GM19324 (cell line): ENCODE results near the gene TSC22D3.
A peak's percentile ranks its signal among the peaks of the same experiment; 100 is the strongest.

Experiments used
- ATAC-seq: cut with Tn5 transposase; IDR thresholded peaks from one replicate; pipeline ENCODE4 v1.9.1; 2021; ENCODE audit warnings: mild to moderate bottlenecking, moderate library complexity; ENCODE audit not compliant: unreplicated experiment, low FRiP score

Gene TSC22D3

DNA sequence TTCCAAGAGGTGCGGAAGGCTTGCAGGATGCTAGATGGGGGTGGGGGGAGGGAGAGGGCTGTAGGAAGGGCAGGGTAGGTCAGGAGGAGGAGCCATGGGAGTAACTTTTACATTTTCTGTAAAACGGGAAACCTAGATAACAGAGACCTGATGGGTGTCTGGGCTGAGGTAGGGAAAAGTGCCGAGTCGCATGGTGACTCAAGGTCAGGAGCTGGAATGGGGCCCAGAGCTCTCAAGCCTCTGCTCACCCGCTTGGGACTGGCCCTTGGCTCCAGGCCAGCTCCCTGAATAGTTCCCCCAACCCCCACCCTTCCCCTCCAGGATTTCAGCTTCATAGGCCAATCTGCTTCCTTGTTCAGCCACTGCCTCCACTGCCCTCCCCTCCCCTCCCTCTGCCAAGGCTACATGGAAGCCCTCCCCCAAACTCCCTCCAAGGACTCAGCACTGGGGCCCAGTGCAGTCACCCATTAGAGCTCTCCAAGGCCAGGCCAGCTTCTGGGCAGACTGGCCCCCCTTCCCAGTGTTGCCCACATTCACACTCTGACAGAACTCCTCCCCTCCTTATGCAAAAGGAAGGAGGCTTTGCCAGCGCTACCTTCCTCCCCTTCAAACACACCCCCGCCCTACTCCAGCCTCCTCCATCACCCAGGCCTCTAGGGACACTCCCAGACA is 43.6 kb downstream of the TSC22D3 start:
- no peak for ATAC-seq

DNA sequence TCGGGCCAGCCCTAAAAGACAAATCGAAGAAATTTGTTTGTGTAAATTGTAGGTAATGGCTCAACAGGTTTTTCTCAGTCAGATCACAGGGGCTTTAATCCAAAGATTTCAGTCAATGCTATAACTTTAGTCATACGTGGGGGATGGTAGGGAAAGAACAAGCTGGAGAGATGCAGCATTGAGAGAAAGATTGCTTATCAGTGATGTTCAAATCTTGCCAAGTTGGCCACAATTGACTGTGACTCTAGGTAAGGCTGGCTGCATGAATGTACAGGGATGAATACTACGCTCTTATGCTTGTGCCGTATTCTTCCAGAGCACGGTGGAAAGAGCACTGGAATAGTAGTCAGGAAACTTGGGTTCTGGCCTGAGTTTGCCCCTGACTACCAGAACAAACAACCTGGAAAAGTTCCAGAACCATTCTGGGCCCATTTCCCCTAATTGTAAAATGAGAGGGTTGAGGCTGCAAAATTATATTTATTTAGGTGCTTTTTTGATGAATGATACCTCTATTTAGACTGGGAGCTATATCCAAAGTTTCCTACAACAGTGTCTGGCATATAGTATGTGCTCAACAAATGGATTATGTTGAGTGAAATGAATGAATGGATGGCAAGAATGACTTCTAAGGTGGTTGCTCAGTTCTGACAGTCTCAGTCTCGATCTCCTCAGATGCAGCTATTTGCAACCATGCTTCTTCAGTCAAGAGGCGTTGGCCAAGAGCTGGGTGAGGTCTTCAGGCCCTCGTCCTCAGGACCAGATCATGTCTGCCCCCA is 44.4 kb downstream of the TSC22D3 start:
- no peak for ATAC-seq

DNA sequence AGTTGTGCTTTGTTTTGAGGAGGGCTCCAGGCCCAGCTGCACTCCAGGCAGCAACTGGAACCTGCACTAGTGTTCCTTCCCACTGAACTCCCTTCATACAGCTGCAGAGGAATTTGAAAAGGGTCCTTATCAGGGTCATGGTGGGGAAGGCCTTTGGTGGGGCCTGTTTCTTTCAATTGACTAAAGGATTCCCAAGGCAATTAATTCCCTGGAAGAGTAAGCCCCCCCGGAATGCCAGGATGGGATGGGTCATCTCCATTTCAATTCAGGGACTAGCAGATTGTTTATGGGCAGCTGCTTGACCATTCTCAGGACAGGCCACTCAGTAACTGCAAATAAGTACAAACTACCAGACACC is 45.3 kb downstream of the TSC22D3 start:
- no peak for ATAC-seq

DNA sequence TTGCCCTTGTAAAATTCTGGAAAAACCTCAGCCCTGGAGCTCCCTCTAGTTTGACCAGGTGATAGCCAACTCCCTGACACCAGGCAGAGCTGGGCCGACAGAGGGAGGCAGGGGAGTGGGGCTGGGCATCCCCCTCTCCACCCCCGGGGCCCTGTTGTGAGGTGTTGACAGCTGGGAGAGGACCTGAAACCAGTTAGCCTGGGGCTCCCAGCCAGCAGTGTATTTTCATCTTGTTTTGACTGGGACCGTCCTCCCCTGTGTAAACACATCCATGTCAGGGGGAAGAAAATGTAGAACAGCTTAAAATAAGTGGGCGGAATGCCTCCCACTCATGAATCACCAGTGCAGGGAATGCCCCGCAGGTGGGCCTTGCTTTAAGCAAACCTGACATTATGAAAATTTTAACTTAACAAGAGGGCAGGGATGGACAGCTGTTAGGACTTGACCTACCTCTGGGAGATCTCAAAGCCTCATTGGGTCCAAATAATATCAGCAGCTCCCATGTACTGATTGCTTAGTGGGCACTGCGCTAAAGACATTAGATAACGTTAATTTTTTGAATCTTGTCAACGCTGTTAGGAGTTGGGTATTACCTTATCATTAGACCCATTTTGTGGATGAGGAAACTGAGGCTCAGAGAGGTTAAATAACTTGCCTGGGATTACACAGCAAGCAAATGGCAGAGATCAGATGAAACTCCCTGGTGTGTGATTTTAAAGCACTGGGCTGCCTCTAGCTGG is 45.9 kb downstream of the TSC22D3 start:
- ATAC-seq = peak; percentile 52

DNA sequence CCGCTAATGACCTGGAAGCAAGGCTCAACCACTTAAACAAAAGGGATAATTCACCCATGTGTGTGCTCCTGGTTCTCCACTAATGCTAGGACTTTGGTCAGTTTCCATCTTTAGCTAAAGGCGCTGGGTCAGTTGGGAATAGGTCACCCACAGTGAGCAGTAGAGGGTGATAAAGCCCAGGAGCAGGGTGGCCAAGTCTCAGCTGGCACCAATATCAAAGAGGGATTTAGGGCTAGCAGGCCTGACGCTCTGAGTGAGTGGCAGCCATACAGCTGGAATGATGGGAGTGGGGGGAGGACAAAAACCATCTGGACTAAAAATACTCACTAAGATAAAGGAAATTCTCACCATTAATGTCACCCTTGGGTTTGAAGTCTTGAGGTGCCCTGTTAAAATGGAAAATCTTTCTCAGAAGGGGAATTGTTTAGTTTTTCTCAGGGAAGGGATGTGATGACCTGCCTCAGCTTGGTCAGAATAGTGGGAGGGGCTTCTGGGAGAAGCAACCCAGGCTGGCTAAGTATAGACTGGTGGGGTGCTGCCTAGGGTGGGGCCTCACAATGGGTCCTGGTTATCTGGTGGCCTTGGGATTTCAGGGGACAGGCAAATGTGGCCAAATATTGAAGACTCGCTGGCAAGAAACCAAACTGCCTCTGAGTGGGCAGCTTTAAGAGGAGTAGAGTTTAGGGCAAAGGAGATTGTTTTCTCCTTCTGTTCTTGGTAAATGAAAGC is 47.1 kb downstream of the TSC22D3 start:
- ATAC-seq = no peak

DNA sequence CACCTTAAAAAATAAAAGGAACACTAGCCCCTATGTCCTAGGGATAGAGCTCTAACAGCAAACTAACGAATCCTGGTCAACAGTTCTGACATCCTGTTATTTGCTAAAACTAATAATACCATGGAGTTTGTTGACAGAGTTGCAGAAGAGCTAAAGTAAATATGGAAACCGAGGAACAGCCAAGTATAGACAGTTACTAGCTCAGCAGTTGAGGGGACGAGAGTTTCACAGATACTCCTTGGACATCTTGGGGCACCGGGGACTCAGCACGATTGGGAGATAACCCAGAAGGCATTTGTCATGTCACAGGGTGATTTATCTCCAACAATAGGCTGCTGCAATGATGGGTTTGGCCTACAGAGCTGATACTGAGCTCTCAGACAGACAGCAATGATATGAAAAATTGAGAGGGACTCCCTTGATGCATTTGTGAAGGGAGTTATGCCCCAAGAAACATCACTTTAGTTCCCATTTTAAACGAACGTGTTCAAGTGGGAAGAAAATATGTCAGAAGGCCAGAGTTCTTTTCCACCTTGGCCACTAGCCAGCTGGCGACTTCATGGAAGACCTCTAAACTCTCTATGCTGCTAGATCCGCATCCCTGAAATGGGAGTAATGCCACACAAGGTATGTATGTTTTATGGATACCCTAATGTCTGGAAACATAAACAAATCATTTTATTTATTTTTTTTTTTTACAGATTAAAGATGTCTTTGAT is 48.6 kb downstream of the TSC22D3 start:
- no peak for ATAC-seq

DNA sequence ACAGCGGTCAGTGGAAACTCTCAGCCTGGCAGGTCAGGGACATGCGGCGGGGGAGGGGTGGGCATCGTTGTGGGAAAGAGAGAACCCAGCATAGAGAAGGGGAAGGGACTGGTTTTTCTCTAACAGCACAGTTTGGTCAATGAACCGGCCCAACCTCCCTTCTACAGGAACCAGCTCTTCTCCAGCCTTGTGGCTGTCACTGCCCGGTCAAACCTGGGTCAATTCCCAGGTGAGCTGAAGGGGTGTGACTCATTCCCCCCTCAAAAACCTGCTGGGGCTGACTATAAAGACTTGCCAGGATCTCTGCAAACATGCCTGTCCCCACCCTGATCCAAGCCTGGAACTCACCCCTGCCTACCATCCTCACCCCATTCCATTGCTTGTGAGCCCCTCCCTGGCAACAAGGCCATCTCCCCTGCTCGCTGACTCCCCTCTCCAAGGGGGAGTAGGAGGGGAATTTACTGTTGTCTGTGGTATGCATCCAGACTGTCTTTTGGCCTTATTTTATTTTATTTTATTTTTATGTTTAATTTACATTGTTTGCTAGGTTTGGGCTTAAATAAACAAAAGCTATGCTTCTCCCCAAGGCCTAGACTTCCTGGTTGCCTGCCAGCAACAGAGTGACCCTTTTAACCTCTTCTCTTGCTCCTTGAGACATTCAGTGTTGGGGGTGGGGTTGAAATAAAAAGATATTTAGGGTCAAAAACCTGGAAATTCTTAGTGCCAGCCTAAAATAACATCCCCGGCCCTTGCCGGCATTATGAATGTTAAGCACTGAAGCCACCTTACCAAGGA is 49.6 kb downstream of the TSC22D3 start:
- no peak for ATAC-seq

DNA sequence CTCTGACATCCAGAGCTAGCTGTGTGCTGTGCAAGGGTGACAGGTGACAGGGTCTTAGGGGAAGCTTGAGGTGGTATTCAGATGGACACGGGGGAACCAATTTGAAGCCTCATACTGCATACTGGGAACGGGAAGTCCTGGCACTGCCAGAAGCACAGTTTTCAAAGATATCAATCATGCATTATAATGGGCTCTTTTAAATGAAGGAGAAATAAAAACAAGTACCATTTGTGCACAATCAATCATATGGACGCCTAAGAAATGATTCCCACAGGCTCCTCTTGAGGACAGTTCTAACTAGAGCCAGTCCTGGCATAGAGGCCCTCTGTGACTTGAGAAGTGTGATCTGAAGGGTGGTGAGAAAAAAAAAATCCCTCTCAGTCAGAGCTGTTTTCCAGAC is 50.9 kb downstream of the TSC22D3 start:
- no peak for ATAC-seq

DNA sequence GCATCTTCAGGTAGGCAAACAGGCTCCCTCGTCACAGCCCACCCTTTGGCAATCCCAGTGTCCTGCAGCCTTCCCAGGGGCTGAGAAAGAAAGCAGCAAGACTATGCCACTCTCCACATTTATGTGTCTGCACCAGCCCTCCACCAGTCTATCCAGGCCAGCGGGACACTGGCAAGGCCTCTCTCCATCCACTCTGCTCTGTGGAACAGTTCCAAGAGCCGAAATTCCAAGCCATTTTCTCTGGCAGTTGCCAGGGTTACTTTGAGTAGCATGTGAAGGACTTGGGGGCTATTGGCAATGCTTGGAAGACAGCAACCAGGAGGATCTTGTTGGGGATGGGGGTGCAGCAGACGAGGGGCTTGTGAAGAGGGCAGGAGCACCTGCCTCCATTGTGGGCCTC is 52.1 kb downstream of the TSC22D3 start:
- ATAC-seq = no peak

DNA sequence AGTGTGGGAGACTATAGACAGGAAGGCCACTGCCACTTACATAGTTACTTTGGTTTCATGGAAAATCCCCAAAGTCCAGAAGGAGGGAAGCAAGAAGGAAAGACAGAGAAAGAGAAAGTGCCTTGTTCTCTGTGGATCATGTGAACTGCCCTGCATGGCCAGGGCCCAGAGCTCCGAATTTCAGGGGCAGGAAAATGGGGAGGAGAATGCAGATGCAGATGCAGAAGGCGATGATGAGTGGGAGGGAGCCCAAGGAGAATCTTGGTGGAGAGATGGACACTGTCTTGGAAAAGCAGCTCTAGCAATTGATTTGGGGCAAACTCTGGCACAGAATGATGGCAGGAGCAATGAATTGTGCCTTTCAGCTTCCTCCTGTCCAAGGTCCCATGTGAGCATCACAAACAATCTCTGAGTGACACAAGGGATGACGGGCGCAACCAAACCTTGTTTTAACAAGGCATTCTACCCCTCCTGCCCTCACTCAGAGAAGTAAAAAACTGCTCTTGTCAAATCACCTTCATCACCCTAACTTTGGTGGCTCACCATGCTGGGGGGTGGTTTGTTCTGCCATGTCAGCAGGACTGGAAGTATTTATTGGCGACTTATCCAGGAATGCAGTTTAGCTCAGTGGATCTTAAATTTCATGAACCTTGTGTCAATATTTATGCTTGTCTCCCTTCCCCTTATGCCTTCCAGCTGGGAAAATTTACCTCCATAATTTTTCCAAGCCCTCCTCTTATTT is 53.5 kb downstream of the TSC22D3 start:
- no peak for ATAC-seq

DNA sequence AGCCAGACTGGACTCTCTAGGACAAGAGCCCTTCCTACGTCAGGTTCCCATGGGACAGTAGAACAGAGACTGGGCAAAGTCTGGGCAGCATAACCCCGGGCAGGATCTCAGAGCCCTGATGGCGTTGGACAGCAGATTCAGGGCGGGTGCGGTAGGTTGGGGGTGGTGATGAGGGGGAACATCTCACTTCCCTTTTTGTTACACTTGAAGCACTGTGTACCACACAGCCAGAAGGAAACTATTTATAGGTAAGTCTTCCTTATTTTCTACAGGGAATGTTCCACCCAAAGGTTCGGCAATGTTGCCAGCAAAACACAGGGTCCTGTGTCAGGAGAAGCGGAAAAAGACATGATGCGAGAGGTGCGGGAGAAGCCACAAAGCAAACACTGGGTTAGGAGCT is 54.3 kb downstream of the TSC22D3 start:
- peak; percentile 45 for ATAC-seq

DNA sequence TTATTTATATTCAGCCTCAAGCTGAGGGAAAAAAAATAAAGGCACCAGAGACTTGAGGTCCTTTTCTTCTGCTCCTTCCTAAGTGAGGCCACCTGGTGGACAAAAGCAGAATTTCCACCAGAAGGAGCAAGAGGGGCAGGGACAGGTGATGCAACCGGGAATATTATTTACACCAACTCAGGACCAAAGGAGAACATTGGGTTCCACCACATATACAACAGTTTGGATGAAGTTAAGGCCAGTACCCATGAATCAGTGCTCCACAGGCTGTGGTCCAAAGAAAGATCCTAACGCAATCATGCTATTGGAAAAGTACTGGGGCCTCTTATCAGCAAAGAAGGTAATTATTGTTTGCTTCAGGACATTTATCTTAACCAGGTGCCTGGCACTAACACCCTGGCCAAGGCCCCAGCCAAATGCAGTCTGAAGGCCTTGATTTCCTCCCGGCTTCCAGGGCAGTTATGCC is 57.4 kb downstream of the TSC22D3 start:
- ATAC-seq = no peak

DNA sequence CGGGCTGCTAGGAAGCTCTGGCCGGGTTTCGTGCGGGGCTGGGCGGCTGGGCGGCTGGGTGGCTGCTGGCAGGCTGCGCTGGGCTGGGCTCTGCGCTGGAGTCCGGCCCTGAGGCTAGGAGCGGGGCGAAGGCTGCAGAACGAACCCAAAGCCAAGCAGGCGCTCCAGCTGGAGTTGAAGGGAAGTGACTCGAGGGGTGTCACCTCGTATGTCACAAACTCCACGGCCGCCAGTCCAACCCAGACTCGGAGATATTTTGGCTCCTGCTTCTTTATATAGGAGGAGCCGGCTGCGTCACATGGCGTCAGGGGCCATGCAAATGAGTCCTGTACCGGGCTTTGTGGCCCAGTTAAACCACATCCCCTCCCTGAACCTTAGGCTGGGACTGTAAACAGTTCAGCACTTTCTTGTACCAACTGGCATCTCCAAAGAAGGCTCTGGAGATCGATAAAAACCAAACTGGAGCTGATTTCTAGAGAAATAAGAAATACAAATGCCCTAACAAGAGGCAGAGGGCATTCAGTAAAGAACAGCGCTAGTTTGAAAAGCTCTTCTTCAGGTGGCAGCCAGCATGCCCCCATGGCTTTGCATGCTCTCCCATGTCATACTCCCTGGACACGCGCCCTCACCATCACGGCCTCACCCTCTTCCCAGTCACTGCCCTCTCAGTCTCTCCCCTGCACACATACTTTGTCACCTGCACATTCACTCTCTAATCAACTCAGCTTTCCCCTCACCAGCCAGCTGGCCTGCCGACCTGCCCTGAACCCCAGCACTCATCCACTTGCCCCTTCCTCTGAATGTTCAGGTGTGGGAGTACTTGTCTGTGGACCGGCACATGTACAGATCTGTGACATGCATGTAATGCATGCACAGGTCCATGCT is 58.5 kb downstream of the TSC22D3 start:
- peak; percentile 69 for ATAC-seq

DNA sequence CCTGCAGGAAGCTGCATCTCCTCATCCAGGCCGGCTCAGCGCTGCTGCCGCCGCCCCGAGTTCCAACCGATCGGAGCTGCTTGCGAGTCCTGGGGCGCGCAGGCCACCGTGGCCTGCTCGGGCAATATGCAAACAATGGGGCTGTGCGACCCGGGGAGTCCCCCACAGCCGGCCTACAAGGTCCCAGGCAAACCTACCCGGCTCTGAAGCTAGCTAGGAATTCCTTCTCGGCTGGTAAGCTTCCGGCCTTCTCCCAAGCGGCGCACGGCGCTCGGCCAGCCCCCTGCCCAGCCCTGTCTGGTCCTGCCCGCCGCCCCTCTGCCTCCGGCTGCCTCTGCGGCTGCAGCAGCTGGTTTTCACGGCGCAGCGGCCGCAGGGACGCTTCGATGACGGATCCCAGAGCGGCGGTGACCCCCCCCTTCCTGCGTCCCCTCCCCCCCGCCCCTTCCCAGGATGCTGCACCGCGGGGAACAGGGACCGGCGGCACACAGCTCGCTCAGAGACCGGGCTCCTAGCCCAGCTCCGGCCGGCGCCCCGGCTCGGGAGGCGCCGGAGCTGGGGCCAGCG is 59.4 kb downstream of the TSC22D3 start:
- peak; percentile 42 for ATAC-seq

DNA sequence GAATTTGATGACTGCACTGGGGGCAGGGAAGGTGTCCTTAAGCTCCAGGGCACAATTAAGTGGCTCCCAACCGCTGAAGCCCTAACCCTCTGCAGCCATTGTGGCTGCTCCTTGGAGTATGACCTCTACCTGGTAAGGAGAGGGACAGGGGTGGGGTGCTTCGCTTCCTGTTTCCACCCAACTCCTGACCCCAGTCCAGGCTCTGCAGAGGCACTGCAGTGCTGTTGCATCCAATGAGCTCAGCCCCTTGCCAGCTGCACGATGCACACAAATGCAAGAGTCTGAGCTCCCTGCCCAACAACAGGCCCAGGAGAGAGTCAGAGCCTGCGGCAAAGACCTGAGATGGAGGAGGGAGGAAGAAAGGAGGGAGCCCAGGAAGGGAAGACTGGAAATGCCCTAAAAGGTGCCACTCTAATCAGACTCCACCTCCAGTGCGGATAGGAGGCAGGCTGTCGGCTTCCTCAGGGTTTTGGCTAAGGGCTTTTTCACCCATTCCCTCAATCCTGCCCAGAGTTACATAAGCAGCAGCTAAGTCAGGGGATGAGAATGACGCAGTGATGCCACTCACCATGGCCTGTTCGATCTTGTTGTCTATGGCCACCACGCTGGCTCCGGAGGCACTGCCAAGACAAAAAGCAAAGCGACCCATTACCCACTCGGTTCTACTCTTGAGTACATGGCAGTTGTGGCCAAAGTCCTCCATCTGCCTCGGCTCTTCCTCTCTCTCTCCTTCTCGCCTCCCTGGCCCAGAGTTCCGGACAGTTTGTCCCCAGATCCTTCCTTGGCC is 60.1 kb downstream of the TSC22D3 start:
- ATAC-seq = no peak

DNA sequence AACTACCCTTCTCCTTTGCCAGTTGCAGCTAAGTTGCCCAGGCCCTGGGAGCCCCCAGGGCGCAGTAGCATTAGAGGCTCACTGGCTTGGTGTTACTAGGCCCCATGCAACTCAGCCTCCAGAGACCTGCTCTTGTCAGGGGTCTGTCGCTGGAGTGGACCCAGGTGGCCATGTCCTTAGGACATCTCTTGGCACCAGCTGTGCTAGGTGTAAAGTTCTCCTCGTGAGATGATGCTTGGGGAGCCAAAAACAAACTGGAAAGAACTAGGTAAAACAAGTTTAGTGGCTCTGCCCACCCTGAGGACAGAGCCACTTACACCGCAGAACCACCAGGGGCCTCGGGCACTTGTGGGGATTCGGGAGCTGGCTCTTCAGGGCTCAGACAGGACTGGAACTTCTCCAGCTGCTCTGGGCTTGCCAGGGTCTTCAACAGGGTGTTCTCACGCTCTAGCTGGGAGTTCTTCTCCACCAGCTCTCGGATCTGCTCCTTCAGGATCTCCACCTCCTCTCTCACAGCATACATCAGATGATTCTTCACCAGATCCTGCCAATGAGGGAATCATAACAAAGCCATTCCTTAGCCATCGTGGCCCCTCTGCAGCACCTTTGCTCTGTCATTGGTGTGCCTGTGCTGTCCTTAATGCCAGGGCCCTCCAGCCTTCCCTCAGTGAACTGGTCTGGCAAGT is 61.2 kb downstream of the TSC22D3 start:
- ATAC-seq = no peak
